GM18909 (cell line): ENCODE results near the gene DPEP2.
"Not testable (repeated sequence)": the region's sequence is repeated elsewhere in the genome, so short reads cannot be mapped to it uniquely, and the experiment has no call there.

Source experiments
- ATAC-seq: cut with Tn5 transposase; IDR thresholded peaks from one replicate; pipeline ENCODE4 v1.9.1; 2021; ENCODE audit warnings: mild to moderate bottlenecking; ENCODE audit not compliant: unreplicated experiment, poor library complexity

Gene DPEP2

GRCh38 chr16:68005786-68006286 lies 6.6 kb upstream of the DPEP2 start:
- no peak for ATAC-seq

- no peak for ATAC-seq
Observed at GRCh38 chr16:68005211-68005610, 5.9 kb upstream of the DPEP2 start.

GRCh38 chr16:68003031-68003430 lies 3.7 kb upstream of the DPEP2 start:
- no peak for ATAC-seq

- no peak for ATAC-seq
Observed at GRCh38 chr16:68000450-68000849, 1.2 kb upstream of the DPEP2 start.

GRCh38 chr16:67999985-68000384 lies 701 bp upstream of the DPEP2 start:
- no peak for ATAC-seq

GRCh38 chr16:67998231-67998778 lies 979 bp downstream of the DPEP2 start:
- not testable (repeated sequence) for ATAC-seq

- no peak for ATAC-seq
Observed at GRCh38 chr16:67996666-67997065, 2.6 kb downstream of the DPEP2 start.

- ATAC-seq: no peak
Observed at GRCh38 chr16:67995423-67995822, 3.9 kb downstream of the DPEP2 start.

- not testable (repeated sequence) for ATAC-seq
Observed at GRCh38 chr16:67994040-67994408, 5.3 kb downstream of the DPEP2 start.

- ATAC-seq: peak; percentile 76
Observed at GRCh38 chr16:67993207-67994039, 5.9 kb downstream of the DPEP2 start.

GRCh38 chr16:67992661-67993206 lies 6.5 kb downstream of the DPEP2 start:
- ATAC-seq: peak; percentile 12

- no peak for ATAC-seq
Observed at GRCh38 chr16:67990018-67990386, 9.3 kb downstream of the DPEP2 start.

- ATAC-seq: no peak
Observed at GRCh38 chr16:67989322-67990017, 9.8 kb downstream of the DPEP2 start.

- ATAC-seq: no peak
Observed at GRCh38 chr16:67988675-67989074, 10.6 kb downstream of the DPEP2 start.

GRCh38 chr16:67987460-67988160 lies 11.7 kb downstream of the DPEP2 start:
- no peak for ATAC-seq

GRCh38 chr16:67986949-67987348 lies 12.3 kb downstream of the DPEP2 start:
- ATAC-seq: no peak

GRCh38 chr16:67982011-67982696 lies 17.1 kb downstream of the DPEP2 start:
- no peak for ATAC-seq

GRCh38 chr16:67979955-67980678 lies 19.2 kb downstream of the DPEP2 start, which contains the start of gene DPEP3:
Gene DPEP3 (minus strand): TSS chr16:67980499. CDS start chr16:67980380, 119 bp downstream.
- ATAC-seq: no peak
